Cardiac fibroblast (primary cell): ENCODE measurements around the gene TULP1.
A peak's percentile ranks its signal among the peaks of the same experiment; 100 is the strongest.

Source experiments
- DNase-seq, 2 donors: peaks; one replicate each; pipeline versions ENCODE4 v3.0.0 to v3.0.0-alpha.2; 2010; ENCODE audit warnings: low read depth in 2 of 2
- H3K4me3 ChIP-seq, 2 donors: replicated peaks in 1 of 2; 1 replicate in 1 of 2; 2 replicates in 1 of 2; pipeline ENCODE4 v1.5.1; 2011; ENCODE audit warnings: low read depth in 2 of 2, low read length in 2 of 2, mild to moderate bottlenecking in 2 of 2, moderate library complexity in 1 of 2
- TF ChIP-seq, protein P1 (sequence below): IDR thresholded peaks from one replicate; pipeline ENCODE4 v1.5.1; 2011; ENCODE audit warnings: low read depth, mild to moderate bottlenecking, low read length, inconsistent platforms

The TULP1 gene

DNA sequence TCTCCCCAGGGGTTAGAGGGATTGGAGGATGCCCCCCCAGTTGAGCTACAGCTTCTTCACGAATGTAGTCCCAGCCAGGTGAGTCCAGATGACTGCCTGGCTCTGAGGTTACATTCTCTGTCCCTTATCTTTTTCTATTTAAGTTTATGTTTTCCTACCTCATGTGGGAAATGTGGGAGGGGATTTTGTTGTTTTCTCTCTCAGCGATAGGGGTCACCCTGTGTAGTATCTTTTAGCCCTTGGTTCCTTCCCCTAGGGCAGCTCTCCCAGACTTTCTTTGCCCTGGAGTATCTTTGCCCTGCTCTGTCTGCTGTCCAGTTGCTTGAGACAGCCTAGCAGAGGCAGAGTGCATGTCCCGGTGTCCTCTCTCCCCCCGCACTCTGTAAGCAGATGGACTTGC lies 54.8 kb downstream of the TULP1 start:
- no peak overlapping the region for H3K4me3 ChIP-seq
- TF ChIP-seq, protein P1, sequence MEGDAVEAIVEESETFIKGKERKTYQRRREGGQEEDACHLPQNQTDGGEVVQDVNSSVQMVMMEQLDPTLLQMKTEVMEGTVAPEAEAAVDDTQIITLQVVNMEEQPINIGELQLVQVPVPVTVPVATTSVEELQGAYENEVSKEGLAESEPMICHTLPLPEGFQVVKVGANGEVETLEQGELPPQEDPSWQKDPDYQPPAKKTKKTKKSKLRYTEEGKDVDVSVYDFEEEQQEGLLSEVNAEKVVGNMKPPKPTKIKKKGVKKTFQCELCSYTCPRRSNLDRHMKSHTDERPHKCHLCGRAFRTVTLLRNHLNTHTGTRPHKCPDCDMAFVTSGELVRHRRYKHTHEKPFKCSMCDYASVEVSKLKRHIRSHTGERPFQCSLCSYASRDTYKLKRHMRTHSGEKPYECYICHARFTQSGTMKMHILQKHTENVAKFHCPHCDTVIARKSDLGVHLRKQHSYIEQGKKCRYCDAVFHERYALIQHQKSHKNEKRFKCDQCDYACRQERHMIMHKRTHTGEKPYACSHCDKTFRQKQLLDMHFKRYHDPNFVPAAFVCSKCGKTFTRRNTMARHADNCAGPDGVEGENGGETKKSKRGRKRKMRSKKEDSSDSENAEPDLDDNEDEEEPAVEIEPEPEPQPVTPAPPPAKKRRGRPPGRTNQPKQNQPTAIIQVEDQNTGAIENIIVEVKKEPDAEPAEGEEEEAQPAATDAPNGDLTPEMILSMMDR, result no peak
- no peak for DNase-seq

DNA sequence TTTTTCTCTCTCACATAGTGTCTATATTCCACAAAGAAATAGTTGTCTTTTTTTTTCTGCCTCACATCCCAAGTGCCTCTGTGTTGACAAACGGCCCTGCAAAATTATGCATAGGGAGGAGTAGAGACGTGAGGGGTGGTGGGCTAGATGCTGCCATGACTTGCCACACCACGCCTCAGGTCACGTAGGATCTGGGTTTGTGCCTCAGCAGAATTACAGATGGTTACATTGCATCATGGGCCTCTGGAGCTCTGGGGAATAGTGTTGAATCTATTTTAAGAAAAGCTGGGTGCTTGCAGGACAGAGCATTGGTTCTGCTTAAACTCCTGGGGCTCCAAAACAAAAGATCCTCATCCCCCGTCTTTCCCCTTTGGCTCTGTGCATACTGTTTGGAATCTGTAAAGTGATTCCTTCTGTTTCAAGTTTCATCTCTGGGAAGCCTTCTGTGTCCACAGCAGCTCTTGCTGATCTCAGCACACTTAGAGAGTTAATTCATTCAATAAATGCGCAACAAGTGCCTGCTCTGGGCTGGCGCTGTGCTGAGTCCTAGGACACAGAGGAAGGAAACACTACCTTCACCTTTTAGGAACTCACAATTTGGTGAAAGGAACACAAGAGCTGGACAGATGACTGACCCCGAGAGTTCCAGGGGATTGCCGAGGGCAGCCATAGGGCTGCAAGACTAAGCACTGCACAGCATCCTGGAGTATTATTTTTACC lies 58.1 kb downstream of the TULP1 start:
- H3K4me3 ChIP-seq, result no peak overlapping the region
- TF ChIP-seq, protein P1, result no peak
- peak in 1 of 2 donors; percentile 51 for DNase-seq

DNA sequence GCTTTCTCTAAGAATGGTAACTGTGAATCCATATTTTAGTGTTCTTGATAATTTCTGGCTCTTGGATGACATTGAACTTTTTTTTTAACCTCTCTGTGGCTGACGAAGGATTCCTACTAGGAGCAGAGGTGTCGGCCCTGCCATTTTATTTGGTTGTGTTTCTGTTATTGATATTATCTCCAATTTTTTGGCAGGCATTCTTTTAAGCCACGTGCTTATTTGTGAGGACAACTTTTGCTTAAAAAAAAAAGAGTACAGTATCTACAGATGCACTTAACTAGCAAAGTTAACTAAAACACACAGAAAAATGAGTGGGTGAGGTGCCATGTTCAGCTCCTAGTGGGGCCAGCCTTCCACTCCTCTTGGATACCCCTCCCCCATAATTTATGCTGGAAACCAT lies 59.5 kb downstream of the TULP1 start:
- H3K4me3 ChIP-seq, result peak overlapping the region in 1 of 2 donors; percentile 74
- TF ChIP-seq, protein P1, result no peak
- DNase-seq, result no peak

DNA sequence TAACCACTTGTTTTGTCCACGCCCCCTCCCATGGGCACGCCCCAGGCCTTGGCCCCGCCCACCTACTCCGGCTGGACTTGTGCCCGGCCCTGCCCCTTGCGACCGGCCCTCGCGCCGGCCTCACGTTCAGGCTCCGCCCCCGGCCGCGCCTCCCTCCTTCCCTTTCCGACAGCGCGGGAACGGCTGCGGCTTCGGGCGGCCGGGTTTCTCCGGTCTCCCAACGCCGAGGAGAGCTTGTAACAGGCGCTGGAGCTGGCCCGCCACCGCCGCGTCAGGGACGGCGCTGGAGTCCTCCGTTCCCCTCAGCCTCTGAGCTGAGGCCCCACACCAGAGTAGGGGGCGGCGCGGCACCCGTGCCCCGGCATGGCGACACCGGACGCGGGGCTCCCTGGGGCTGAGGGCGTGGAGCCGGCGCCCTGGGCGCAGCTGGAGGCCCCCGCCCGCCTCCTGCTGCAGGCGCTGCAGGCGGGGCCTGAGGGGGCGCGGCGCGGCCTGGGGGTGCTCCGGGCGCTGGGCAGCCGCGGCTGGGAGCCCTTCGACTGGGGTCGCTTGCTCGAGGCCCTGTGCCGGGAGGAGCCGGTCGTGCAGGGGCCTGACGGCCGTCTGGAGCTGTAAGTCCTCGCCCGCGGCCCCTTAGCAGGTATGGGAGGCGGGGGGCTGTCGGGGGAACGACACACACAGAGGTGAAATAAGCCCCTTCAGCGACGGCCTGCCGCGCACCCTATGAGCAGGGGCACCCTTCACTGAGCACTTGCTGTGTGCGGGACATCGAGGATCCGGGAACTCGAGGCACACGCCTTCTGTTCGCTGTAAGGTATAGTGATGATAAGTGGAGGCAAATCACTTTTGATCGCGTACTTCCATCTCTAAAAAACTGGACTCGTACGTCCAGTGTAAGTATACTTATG lies 60.3 kb downstream of the TULP1 start, which contains the start of gene FANCE:
Gene FANCE (plus strand): TSS at position 156 of the 908 bp plus-strand sequence. CDS start 208 bp downstream, at position 364.
- H3K4me3 ChIP-seq, result peak within 1 kb of the TSS; percentile 61 to 74
- DNase-seq, result peak; percentile 93 to 94
- TF ChIP-seq, protein P1, result no peak

DNA sequence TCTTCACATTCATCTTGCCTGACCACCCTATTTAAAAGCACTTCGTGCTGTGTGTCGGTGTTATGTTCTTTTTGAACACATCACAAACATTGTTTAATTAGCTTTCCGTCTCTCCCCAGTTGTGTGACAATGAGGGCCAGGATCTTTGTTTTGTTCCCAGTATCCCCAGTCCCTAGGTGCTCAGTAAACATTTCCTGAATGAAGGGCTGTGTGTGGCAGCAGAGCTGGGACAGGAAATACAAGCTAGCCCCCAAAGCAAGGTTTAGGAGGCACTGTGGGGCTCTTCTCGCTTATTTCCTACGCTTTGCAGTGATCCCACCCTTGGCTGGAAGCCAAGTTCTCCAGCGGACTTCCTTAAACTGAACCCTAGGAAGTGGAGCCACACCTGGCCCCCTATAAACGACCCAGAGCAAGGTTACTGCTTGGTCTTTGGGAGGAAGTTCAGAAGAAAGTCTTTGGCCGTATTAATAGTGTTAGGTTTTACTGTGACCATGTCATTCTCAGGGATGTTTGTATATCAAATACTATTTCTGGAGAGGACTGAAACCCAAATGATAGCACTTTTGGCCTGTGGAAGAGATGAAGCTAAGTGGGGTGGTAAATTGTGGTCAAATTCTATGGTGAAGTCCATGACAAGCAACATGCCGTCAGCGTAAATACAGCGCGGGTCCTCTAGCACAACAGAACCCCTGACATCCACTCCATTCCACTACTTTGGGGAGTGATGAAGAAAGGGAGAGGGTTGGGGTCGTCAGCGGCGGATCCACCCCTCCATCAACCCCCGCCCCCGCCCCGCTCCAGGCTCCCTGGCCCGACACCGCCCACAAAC lies 61.1 kb downstream of the TULP1 start:
- H3K4me3 ChIP-seq, result peak overlapping the region; percentile 13 to 45
- TF ChIP-seq, protein P1, result no peak
- DNase-seq, result no peak

DNA sequence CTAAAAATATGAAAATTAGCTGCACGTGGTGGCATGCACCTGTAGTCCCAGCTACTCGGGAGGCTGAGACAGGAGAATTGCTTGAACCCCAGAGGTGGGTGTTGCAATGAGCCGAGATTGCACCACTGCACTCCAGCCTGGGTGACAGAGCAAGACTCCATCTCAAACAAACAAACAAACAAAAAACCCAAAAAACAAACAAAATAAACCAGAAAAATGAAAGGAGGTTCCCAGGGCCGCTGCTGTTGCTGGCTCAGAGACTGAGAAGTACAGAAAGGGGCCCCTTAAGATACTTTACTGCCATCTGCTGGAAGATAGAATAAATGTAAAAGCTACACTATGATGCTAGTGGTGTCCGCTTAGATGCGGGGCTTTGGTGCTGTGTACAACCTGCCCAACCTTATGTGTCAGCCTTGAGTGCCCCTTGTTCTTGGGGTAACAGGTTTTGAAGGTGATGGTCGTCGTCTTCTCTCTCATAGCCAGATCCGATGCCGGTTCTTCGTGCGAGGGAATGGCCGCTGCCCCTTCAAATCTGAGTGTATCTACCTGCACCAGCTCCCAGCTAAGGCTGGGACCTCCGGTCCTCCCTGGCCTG lies 63.3 kb downstream of the TULP1 start:
- H3K4me3 ChIP-seq, result no peak overlapping the region
- peak; percentile 81 to 83 for DNase-seq
- TF ChIP-seq, protein P1, result peak; percentile 70
